GM19328 (cell line): ENCODE data around the gene RIN1.
"Not testable (repeated sequence)": the region's sequence is repeated elsewhere in the genome, so short reads cannot be mapped to it uniquely, and the experiment has no call there.

Experiments used
- ATAC-seq: cut with Tn5 transposase; IDR thresholded peaks from one replicate; pipeline ENCODE4 v1.9.1; 2021; ENCODE audit warnings: mild to moderate bottlenecking, moderate library complexity; ENCODE audit not compliant: unreplicated experiment

Gene RIN1

GRCh38 chr11:66361502-66361941, 25.3 kb upstream of the RIN1 start:
- no peak for ATAC-seq

GRCh38 chr11:66360406-66361073, 24.3 kb upstream of the RIN1 start:
- ATAC-seq: no peak

- no peak for ATAC-seq
These were observed 23.4 kb upstream of the RIN1 start for GRCh38 chr11:66359662-66360087.

GRCh38 chr11:66350560-66351235, 14.5 kb upstream of the RIN1 start:
- not testable (repeated sequence) for ATAC-seq

GRCh38 chr11:66349084-66349386, 12.8 kb upstream of the RIN1 start:
- ATAC-seq: no peak

- no peak for ATAC-seq
These were observed 11.4 kb upstream of the RIN1 start, which contains the start of gene B4GAT1 for GRCh38 chr11:66347425-66348276. Gene B4GAT1 (minus strand): TSS chr11:66347629. CDS start chr11:66347545, 84 bp downstream.

GRCh38 chr11:66346476-66347424, 10.5 kb upstream of the RIN1 start:
- ATAC-seq: no peak

- ATAC-seq: no peak
These were observed 9.0 kb upstream of the RIN1 start for GRCh38 chr11:66345316-66345649.

GRCh38 chr11:66344550-66345315, 8.5 kb upstream of the RIN1 start, which contains the start of gene BRMS1:
Gene BRMS1 (minus strand): TSS chr11:66345104. CDS start chr11:66342234, 2,870 bp downstream.
- ATAC-seq: peak; percentile 69

GRCh38 chr11:66343176-66343575, 6.9 kb upstream of the RIN1 start:
- no peak for ATAC-seq

- no peak for ATAC-seq
These were observed 5.4 kb upstream of the RIN1 start for GRCh38 chr11:66341502-66342126.

- ATAC-seq: no peak
These were observed 4.6 kb upstream of the RIN1 start for GRCh38 chr11:66340596-66341501.

GRCh38 chr11:66339686-66340483, 3.7 kb upstream of the RIN1 start:
- no peak for ATAC-seq

GRCh38 chr11:66339162-66339675, 3.0 kb upstream of the RIN1 start:
- ATAC-seq: no peak

GRCh38 chr11:66338276-66339161, 2.3 kb upstream of the RIN1 start:
- no peak for ATAC-seq
